Astrocyte of the spinal cord (primary cell): ENCODE results near the gene MBD6.

Experiments
- DNase-seq: peaks from one replicate; pipeline ENCODE4 v3.0.0; 2011; ENCODE audit warnings: low read depth, low spot score
- H3K4me3 ChIP-seq: 2 replicates; pipeline ENCODE4 v1.5.1; 2011; ENCODE audit warnings: low read depth, mild to moderate bottlenecking, low read length, moderate library complexity
- in situ Hi-C: cut with HindIII; loops from 2 replicates; pipeline ENCODE4 v1.10.0; 2017; ENCODE audit warnings: low sequenced_read_pairs
- TF ChIP-seq, protein P1 (sequence below): IDR thresholded peaks from 2 replicates; pipeline ENCODE4 v1.5.1; 2012; ENCODE audit warnings: low read depth, mild to moderate bottlenecking, low read length, inconsistent platforms

Gene MBD6

GRCh38 chr12:57520053-57520818 is 2.4 kb upstream of the MBD6 start, which contains the start of gene DDIT3:
Gene DDIT3 (minus strand): TSS chr12:57520514. CDS start chr12:57517406, 3,108 bp downstream.
- peak within 1 kb of the TSS; percentile 80 for H3K4me3 ChIP-seq
- TF ChIP-seq, protein P1, sequence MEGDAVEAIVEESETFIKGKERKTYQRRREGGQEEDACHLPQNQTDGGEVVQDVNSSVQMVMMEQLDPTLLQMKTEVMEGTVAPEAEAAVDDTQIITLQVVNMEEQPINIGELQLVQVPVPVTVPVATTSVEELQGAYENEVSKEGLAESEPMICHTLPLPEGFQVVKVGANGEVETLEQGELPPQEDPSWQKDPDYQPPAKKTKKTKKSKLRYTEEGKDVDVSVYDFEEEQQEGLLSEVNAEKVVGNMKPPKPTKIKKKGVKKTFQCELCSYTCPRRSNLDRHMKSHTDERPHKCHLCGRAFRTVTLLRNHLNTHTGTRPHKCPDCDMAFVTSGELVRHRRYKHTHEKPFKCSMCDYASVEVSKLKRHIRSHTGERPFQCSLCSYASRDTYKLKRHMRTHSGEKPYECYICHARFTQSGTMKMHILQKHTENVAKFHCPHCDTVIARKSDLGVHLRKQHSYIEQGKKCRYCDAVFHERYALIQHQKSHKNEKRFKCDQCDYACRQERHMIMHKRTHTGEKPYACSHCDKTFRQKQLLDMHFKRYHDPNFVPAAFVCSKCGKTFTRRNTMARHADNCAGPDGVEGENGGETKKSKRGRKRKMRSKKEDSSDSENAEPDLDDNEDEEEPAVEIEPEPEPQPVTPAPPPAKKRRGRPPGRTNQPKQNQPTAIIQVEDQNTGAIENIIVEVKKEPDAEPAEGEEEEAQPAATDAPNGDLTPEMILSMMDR, result no peak
- in situ Hi-C loops, result no loop called here
- DNase-seq, result peak; percentile 99

DNA sequence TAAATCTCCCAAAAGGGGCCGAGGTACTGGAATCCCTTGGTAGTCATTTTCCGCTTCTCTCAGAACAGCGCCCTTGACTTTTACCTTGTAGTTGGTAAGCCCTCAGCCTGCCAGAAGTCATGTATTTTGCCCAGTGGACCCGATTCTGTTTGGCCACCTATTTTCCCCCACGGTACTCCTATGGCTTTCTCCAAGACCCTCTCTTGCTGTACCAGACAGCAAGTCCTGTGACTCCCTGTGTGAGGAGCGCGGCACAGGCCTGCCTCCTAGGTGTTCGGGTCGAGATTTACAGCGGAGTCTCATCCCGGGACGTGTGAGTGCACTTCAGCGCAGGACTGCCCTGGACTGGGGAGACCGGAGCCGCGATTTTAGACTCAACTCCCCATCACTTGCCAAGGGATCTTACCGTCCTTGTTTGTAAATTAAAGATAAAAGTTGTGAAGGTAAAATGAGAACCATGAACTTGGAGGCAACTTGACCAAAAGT is 1.1 kb upstream of the MBD6 start:
- DNase-seq, result peak; percentile 58
- in situ Hi-C loops, result no loop called here
- no peak overlapping the region for H3K4me3 ChIP-seq
- TF ChIP-seq, protein P1, result no peak

- TF ChIP-seq, protein P1, result no peak
- in situ Hi-C loops, result no loop called here
- H3K4me3 ChIP-seq, result peak overlapping the region; percentile 85
- DNase-seq, result peak; percentile 56
Observed at GRCh38 chr12:57522887-57523705, 472 bp downstream of the MBD6 start.

GRCh38 chr12:57523706-57524614 is 1.3 kb downstream of the MBD6 start:
- in situ Hi-C loops, result no loop called here
- DNase-seq, result no peak
- peak overlapping the region; percentile 85 for H3K4me3 ChIP-seq

GRCh38 chr12:57524814-57525614 is 2.4 kb downstream of the MBD6 start:
- no peak overlapping the region for H3K4me3 ChIP-seq
- TF ChIP-seq, protein P1, result no peak
- no peak for DNase-seq
- in situ Hi-C loops, result no loop called here

More at GRCh38 chr12:57523706-57524614, 1.3 kb downstream of the MBD6 start:
- TF ChIP-seq, protein P1, result no peak
